ENCODE results near the gene PLEKHM2. TPM values are rescaled to one million over a fixed set of nuclear protein-coding genes. Genes with fewer than 3 reads are reported as not detected.

The PLEKHM2 gene
- total and polyA plus RNA-seq, 2 of the 4 experiments (the other 2 are of a cell fraction) = 24.7 to 48.0 TPM

DNA sequence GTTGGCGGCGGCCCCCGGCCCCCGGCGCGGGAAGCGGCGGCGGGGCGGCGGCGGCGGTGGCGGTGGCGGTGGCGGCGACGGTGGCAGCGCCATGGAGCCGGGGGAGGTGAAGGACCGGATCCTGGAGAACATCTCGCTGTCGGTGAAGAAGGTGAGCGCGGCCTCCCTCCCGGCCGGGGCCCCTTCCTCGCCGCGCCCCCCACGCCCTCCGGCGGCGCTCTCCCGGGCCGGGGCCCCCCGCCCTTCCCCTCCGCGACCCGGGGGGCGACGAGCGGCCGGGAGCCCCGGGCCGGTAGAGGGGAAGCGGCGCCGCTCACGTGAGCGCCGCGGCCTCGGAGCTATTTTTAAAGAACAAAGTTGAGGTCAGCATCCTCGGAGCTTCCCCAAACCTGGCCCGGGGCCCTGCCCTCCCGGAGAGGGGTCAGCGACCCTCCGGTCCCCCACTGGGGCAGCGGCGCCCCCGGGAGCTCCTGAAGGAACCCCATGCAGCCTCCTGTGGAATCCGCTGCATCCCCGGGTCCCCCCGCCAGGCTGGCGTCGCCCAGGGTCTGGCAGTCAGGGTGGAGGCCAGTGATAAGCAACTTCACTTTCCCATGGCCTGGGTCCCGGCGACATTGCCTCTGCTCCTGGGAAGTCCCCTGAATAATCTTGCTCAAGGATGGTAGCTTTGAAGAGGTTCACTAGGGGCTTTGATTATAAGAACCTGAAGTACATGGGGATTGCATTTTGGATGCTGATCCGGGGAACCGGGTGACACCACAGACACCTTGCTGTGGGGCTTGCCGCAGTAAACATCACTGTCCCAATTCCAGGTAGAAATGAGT is 560 bp downstream of the PLEKHM2 start:
- H3K9ac ChIP-seq (ENCODE audit: low read depth, low read length) = peak overlapping the region; percentile 92
- peaks cover 16% of the 10 kb centered on the region for H3K9me1 ChIP-seq (ENCODE audit: insufficient read depth, low read length)
- 0% methylated on average over 31 of the region's 72 CpGs; no CpG with 5 or more reads in 1 of the 2 experiments for WGBS, 2 experiments (ENCODE audit: extremely low coverage in 2 of 2, insufficient read length in 1 of 2)
- H2AK9ac ChIP-seq (replicated peaks; ENCODE audit: low read depth, low read length, poor library complexity) = peak overlapping the region; percentile 97
- in situ Hi-C loops (cut with MboI; ENCODE audit: low sequenced_read_pairs) = no loop called here
- ChIA-PET CTCF (interaction anchor here (1.7 kb wide), 1 partner anchor 24 kb away, joined by 5 read pairs; no protein-coding TSS in a partner anchor), POLR2A (ENCODE audit: unreplicated experiment) (interaction anchor here (0.6 kb wide), 1 partner anchor 107 kb away, joined by 4 read pairs; no protein-coding TSS in a partner anchor)
- peak overlapping the region; percentile 21 for H3K23ac ChIP-seq (ENCODE audit: low read depth, low read length)
- TF ChIP-seq MAFK (IDR thresholded peaks at IDR 0.05; ENCODE audit: low read depth, low read length) (no peak), RFX5 (IDR thresholded peaks at IDR 0.05; ENCODE audit: low read depth, low read length) (no peak), BHLHE40 (IDR thresholded peaks at IDR 0.05; ENCODE audit: low read depth, low read length) (peak; percentile 70), CHD1 (IDR thresholded peaks at IDR 0.05; ENCODE audit: low read depth, low read length) (no peak), FOS (IDR thresholded peaks at IDR 0.05; ENCODE audit: low read depth, low read length) (no peak), NFE2L2 (IDR thresholded peaks at IDR 0.05; ENCODE audit: low read depth, low read length) (no peak)
- TF ChIP-seq, protein P1, sequence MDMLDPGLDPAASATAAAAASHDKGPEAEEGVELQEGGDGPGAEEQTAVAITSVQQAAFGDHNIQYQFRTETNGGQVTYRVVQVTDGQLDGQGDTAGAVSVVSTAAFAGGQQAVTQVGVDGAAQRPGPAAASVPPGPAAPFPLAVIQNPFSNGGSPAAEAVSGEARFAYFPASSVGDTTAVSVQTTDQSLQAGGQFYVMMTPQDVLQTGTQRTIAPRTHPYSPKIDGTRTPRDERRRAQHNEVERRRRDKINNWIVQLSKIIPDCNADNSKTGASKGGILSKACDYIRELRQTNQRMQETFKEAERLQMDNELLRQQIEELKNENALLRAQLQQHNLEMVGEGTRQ (IDR thresholded peaks at IDR 0.05; ENCODE audit: low read depth, low read length) = peak; percentile 28; the same call in 1 of the 2 replicates
- H3K27ac ChIP-seq (ENCODE audit: insufficient read depth, low read length) = peak overlapping the region; percentile 76
- peak overlapping the region; percentile 28 for H3K18ac ChIP-seq (ENCODE audit: low read depth, low read length)
- H4K5ac ChIP-seq (ENCODE audit: low read depth, low read length) = peak overlapping the region; percentile 76; the same call in 1 of the 2 replicates
- no peak overlapping the region for H2BK120ac ChIP-seq (ENCODE audit: low read depth, low read length)
- H3K4me3 ChIP-seq (ENCODE audit: insufficient read depth, low read depth, low read length) = peak overlapping the region; percentile 99
- peak overlapping the region; percentile 19; the same call in 1 of the 2 replicates for H4K91ac ChIP-seq (ENCODE audit: insufficient read depth, low read depth, low read length)
- no TSS peak for BruUV-seq (replicated peaks)
- H3K4me2 ChIP-seq (ENCODE audit: low read depth, low read length) = peak overlapping the region; percentile 100
- peak overlapping the region; percentile 90 for H2AFZ ChIP-seq (replicated peaks; ENCODE audit: low read length, poor library complexity)
- H4K8ac ChIP-seq (ENCODE audit: low read depth in 2 of 2, low read length in 2 of 2) = peak overlapping the region; percentile 5 to 6; a peak in 2 of 4 replicates
- peak overlapping the region; percentile 76 for H3K4ac ChIP-seq (ENCODE audit: low read depth, low read length)
- peak overlapping the region; percentile 68 for H2AK5ac ChIP-seq (ENCODE audit: low read depth, low read length)
- no peaks in the 10 kb centered on the region for H3K9me3 ChIP-seq (ENCODE audit: control insufficient read depth, insufficient read depth, low read length)
- H3K79me1 ChIP-seq (ENCODE audit: low read depth in 1 of 2, low read length in 2 of 2) = peaks cover 15 to 51% of the 10 kb centered on the region in 2 experiments; a peak in 3 of 4 replicates
- H2BK20ac ChIP-seq (ENCODE audit: low read depth, low read length) = 0 out of 2 replicates have a peak overlapping the region, but pooled peaks have one; percentile 5
- H3K56ac ChIP-seq (ENCODE audit: extremely low read depth, insufficient read depth, low read length) = peak overlapping the region; percentile 71
- no peaks in the 10 kb centered on the region for H3K27me3 ChIP-seq (ENCODE audit: control insufficient read depth, insufficient read depth, low read length)
- DNase-seq (no peak), ATAC-seq (ENCODE audit: low read depth) (peak; percentile 19)
- intact Hi-C loops (cut with micrococcal nuclease) = loop anchor here (5.0 kb wide), 1 partner anchor 67 kb away; the partner anchor contains the start of gene DDI2
- H3K36me3 ChIP-seq (ENCODE audit: control insufficient read depth, insufficient read depth, low read length) = peaks cover 3% of the 10 kb centered on the region; the same call in 1 of the 2 replicates
- dilution Hi-C loops (cut with HindIII; ENCODE audit: low sequenced_read_pairs, unreplicated experiment) = no loop called here
- peak overlapping the region; percentile 41 for H3K14ac ChIP-seq (replicated peaks; ENCODE audit: low read depth, low read length)
- 0 out of 3 replicates have a peak overlapping the region, but pooled peaks have one; percentile 2 for H2BK15ac ChIP-seq (ENCODE audit: low read depth, low read length)
- peaks cover 38% of the 10 kb centered on the region for H4K20me1 ChIP-seq (ENCODE audit: insufficient read depth, low read length)
- H2BK5ac ChIP-seq (ENCODE audit: low read depth, low read length, poor library complexity, severe bottlenecking) = peak overlapping the region; percentile 42
- H3K4me1 ChIP-seq (ENCODE audit: control insufficient read depth, insufficient read depth, low read length) = peaks cover 19% of the 10 kb centered on the region

All from IMR-90 (cell line).